Left lung (tissue), 10 donors: ENCODE results near the gene BCO2. TPM values are rescaled to one million over a fixed set of nuclear protein-coding genes. Genes with fewer than 3 reads are reported as not detected.

Experiments
- ATAC-seq: fragments of 200-7000 bp; cut with Tn5 transposase; one replicate; pipeline ENCODE4 v1.9.1; 2020; ENCODE audit warnings: moderate library complexity
- DNase-seq, 4 donors: peaks; one replicate each; pipeline ENCODE4 v3.0.0-alpha.2; 2013 to 2020
- H3K27ac ChIP-seq, 2 donors: fragments of 200-600 bp; sonication (generic) in 1 of 2; one replicate each; pipeline versions ENCODE4 v1.5.0 to v1.8.0; 2020 to 2021
- H3K27me3 ChIP-seq, 2 donors: fragments of 200-600 bp; sonication (generic) in 1 of 2; one replicate each; pipeline versions ENCODE4 v1.5.0 to v1.8.0; 2020 to 2021
- H3K36me3 ChIP-seq, 2 donors: fragments of 200-600 bp; sonication (generic) in 1 of 2; one replicate each; pipeline versions ENCODE4 v1.5.0 to v1.8.0; 2020 to 2021
- H3K4me1 ChIP-seq, 2 donors: fragments of 200-600 bp; one replicate each; pipeline ENCODE4 v1.8.0; 2021
- H3K4me3 ChIP-seq, 2 donors: fragments of 200-600 bp; sonication (generic) in 1 of 2; one replicate each; pipeline versions ENCODE4 v1.5.0 to v1.8.0; 2020 to 2021; ENCODE audit warnings: mild to moderate bottlenecking in 1 of 2
- H3K9me3 ChIP-seq, 2 donors: fragments of 200-600 bp; sonication (generic) in 1 of 2; one replicate each; pipeline versions ENCODE4 v1.5.0 to v1.8.0; 2020 to 2021
- CTCF ChIP-seq, 2 donors: fragments of 200-600 bp; sonication (generic) in 1 of 2; IDR thresholded peaks; one replicate each; pipeline versions ENCODE4 v1.5.0 to v1.8.0; 2021; ENCODE audit warnings: antibody characterized with exemption in 2 of 2
- intact Hi-C, 2 donors: fragments of 100-400 bp; cut with DNase I; formaldehyde crosslinking; loops; one replicate each; pipeline versions ENCODE4 v1.11.2 to v1.14.2; 2022
- polyA plus RNA-seq, 6 donors: library from polyadenylated mRNA; unstranded; fragments of 120-200 nt; gene quantifications; one replicate each; pipeline ENCODE4 v1.2.1, GENCODE V29; 2013; ENCODE audit not compliant: insufficient read length in 6 of 6
- total RNA-seq, 2 donors: library from RNA; stranded (reverse); fragmentation: NEBNext Ultra II Directional; extraction: Animal tissue kit (Norgen Biotek cat#: 25700); gene quantifications; one replicate each; pipeline ENCODE4 v1.2.1, GENCODE V29; 2021
- donor health status: DM: no; HTN: yes; CAD: no.
- donor health status: DM: no; HTN: no; CAD: no.

BCO2 gene
- total and polyA plus RNA-seq, 8 donors: 3.3 to 11.8 (median 9.4) TPM

GRCh38 chr11:112213753-112214152 lies 38.4 kb downstream of the BCO2 start:
- Histone ChIP-seq H3K9me3 (no peaks in the 10 kb centered on the region), H3K36me3 (no peaks in the 10 kb centered on the region), H3K27ac (no peak overlapping the region), H3K4me3 (no peak overlapping the region), H3K4me1 (no peaks in the 10 kb centered on the region), H3K27me3 (no peaks in the 10 kb centered on the region)
- intact Hi-C loops: loop anchor here in 1 of 2 donors (10.0 kb wide), 1 partner anchor 61 kb away; no protein-coding TSS in a partner anchor
- DNase-seq (no peak), ATAC-seq (no peak)
- TF ChIP-seq CTCF (IDR thresholded peaks at IDR 0.05): no peak

DNA sequence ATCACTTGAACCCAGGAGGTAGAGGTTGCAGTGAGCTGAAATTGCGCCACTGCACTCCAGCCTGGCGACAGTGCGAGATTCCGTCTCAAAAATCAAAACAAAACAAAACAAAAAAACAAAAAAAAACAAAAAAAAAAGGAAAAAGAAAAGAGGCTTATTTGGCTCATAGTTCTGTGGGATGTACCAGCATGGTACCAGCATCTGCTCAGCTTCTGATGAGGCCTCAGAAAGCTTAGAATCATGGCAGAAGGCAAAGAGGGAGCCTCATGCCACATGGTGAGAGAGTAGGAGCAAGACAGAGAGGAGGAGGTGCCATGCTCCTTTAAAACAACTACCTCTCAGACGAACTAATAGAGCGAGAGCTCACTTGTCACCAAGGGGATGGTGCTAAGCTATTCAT lies 40.3 kb downstream of the BCO2 start:
- ATAC-seq: no peak
- Histone ChIP-seq H3K4me1 (no peaks in the 10 kb centered on the region), H3K27ac (no peak overlapping the region), H3K4me3 (no peak overlapping the region), H3K36me3 (no peaks in the 10 kb centered on the region), H3K27me3 (no peaks in the 10 kb centered on the region), H3K9me3 (no peaks in the 10 kb centered on the region)
- DNase-seq: no peak
- no peak for TF ChIP-seq CTCF (IDR thresholded peaks at IDR 0.05)
- intact Hi-C loops: loop anchor here in 1 of 2 donors (10.0 kb wide), 1 partner anchor 59 kb away; no protein-coding TSS in a partner anchor

GRCh38 chr11:112216561-112217105 lies 41.3 kb downstream of the BCO2 start:
- intact Hi-C loops: loop anchor here in 1 of 2 donors (10.0 kb wide), 1 partner anchor 58 kb away; no protein-coding TSS in a partner anchor
- H3K4me3 ChIP-seq: no peak overlapping the region
- H3K27me3 ChIP-seq: no peaks in the 10 kb centered on the region
- no peaks in the 10 kb centered on the region for H3K4me1 ChIP-seq
- no peak for TF ChIP-seq CTCF (IDR thresholded peaks at IDR 0.05)
- DNase-seq (no peak), ATAC-seq (no peak)
- no peaks in the 10 kb centered on the region for H3K9me3 ChIP-seq
- H3K36me3 ChIP-seq: no peaks in the 10 kb centered on the region
- no peak overlapping the region for H3K27ac ChIP-seq

DNA sequence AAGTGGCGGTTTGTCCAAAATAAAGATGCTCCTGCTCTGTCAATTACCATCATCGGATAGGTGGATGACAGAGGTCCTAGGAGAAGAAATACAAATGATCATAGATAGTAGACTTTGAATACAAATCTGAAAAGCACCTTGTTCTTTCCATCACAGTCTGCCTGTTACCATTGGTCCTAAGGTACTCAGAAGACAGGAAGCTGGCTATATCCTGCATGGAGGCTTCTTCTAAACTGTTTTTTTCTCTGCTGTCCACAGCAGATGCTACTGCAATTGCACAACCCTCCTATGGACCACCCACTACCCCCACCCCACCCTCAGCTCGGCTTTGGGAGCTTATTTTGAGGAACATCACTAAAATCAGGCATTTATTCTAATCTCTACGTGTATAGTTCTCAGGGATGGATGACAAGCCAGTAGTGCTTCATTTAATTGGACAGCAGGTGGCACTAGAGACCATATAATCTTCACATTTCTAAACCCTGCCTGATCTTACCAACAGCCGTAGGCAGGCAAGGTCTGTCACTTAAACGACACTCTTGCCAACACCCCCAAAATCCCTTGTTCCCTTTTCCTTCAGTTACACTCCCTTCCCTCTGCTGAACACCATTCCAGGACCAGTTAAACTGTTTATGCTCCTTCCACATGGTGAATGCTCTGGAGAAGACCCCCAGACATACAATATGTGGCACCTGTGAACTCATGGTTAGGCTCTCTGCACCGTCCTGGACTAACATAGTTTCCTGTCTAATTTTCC lies 44.3 kb downstream of the BCO2 start:
- TF ChIP-seq CTCF (IDR thresholded peaks at IDR 0.05): peak; percentile 64 to 80
- Histone ChIP-seq H3K4me3 (no peak overlapping the region), H3K36me3 (no peaks in the 10 kb centered on the region), H3K4me1 (no peaks in the 10 kb centered on the region), H3K27me3 (no peaks in the 10 kb centered on the region), H3K27ac (no peak overlapping the region), H3K9me3 (no peaks in the 10 kb centered on the region)
- DNase-seq (peak in 2 of 4 donors; percentile 75 to 84), ATAC-seq (peak; percentile 98)
- intact Hi-C loops: loop anchor here (2.0 to 10.0 kb wide), 2 partner anchors 55 to 61 kb away; no protein-coding TSS in a partner anchor

DNA sequence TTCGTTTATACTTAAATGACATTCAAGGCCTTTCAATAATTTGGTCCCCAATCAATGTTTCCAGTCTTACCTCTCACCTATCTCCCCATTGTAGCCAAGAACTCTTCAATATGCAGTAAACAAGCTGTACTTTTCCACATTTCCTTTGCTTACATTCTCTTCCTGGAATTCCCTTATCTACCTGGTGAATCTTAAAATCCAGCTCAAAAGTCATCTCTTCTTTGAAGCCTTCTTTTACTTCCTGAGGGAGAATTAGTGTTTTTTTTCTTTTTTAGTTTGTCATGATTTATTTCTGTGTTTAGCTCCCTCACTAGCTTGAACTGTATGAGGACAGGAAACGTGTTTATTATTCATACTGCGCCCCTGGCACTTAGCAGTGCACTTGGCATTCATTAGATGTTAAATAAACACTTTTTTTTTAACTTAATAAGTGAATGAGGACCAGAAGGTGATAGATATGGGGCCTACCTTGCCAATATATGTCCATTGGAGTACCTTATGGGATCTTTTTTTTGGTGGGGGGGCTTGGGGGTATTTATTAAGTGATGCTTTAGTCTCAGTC lies 46.0 kb downstream of the BCO2 start:
- ATAC-seq (no peak), DNase-seq (no peak)
- TF ChIP-seq CTCF (IDR thresholded peaks at IDR 0.05): no peak
- no peak overlapping the region for H3K4me3 ChIP-seq
- no peaks in the 10 kb centered on the region for H3K4me1 ChIP-seq
- H3K27me3 ChIP-seq: no peaks in the 10 kb centered on the region
- intact Hi-C loops: no loop called here
- H3K36me3 ChIP-seq: no peaks in the 10 kb centered on the region
- H3K9me3 ChIP-seq: no peaks in the 10 kb centered on the region
- peak overlapping the region in 1 of 2 donors; percentile 11 for H3K27ac ChIP-seq
